H9 (cell line): ENCODE results near the gene RNPS1. TPM values are rescaled to one million over a fixed set of nuclear protein-coding genes. Genes with fewer than 3 reads are reported as not detected.
A peak's percentile ranks its signal among the peaks of the same experiment; 100 is the strongest.

Experiments used
- DNase-seq: peaks from one replicate; pipeline ENCODE4 v3.0.0-alpha.2; 2017
- H2AFZ ChIP-seq: one replicate; pipeline ENCODE4 v1.6.1; 2013; ENCODE audit warnings: mild to moderate bottlenecking, low read length, control low read depth, moderate library complexity
- H2AK5ac ChIP-seq: 2 replicates; pipeline ENCODE4 v1.6.1; 2013; ENCODE audit warnings: low read length, control low read depth, mixed read lengths; ENCODE audit not compliant: insufficient read length
- H2BK120ac ChIP-seq: one replicate; pipeline ENCODE4 v1.6.1; 2013; ENCODE audit warnings: low read depth, mild to moderate bottlenecking, low read length, control low read depth, inconsistent platforms; ENCODE audit not compliant: poor library complexity, severe bottlenecking
- H2BK12ac ChIP-seq: 2 replicates; pipeline ENCODE4 v1.6.1; 2013; ENCODE audit warnings: low read length, control low read depth, mixed read lengths, low read depth; ENCODE audit not compliant: insufficient read length
- H2BK15ac ChIP-seq: 2 replicates; pipeline ENCODE4 v1.6.1; 2013; ENCODE audit warnings: low read depth, low read length, control low read depth
- H2BK20ac ChIP-seq: one replicate; pipeline ENCODE4 v1.6.1; 2013; ENCODE audit warnings: low read depth, mild to moderate bottlenecking, low read length, control low read depth, inconsistent platforms; ENCODE audit not compliant: poor library complexity, severe bottlenecking
- H2BK5ac ChIP-seq: 2 replicates; pipeline ENCODE4 v1.6.1; 2013; ENCODE audit warnings: low read length, control low read depth, mixed read lengths; ENCODE audit not compliant: insufficient read length
- H3K14ac ChIP-seq: 2 replicates; pipeline ENCODE4 v1.6.1; 2013; ENCODE audit warnings: low read length, control low read depth; ENCODE audit not compliant: insufficient read depth
- H3K18ac ChIP-seq: 2 replicates; pipeline ENCODE4 v1.6.1; 2013; ENCODE audit warnings: low read depth, mild to moderate bottlenecking, mixed read lengths, low read length, control low read depth; ENCODE audit not compliant: insufficient read length
- H3K23ac ChIP-seq: 2 replicates; pipeline ENCODE4 v1.6.1; 2013; ENCODE audit warnings: low read length, control low read depth, mixed read lengths, low read depth; ENCODE audit not compliant: insufficient read length
- H3K23me2 ChIP-seq: 2 replicates; pipeline ENCODE4 v1.6.1; 2013; ENCODE audit warnings: low read depth, mild to moderate bottlenecking, mixed read lengths, low read length, control low read depth; ENCODE audit not compliant: insufficient read length, poor library complexity, severe bottlenecking
- H3K27ac ChIP-seq: 2 replicates; pipeline ENCODE4 v1.5.1; 2013; ENCODE audit warnings: low read length, control low read depth, mixed read lengths, low read depth; ENCODE audit not compliant: insufficient read length
- H3K27me3 ChIP-seq: 2 replicates; pipeline ENCODE4 v1.6.1; 2013; ENCODE audit warnings: low read length, control low read depth, inconsistent platforms; ENCODE audit not compliant: insufficient read depth
- H3K4ac ChIP-seq: 2 replicates; pipeline ENCODE4 v1.6.1; 2013; ENCODE audit warnings: low read depth, mild to moderate bottlenecking, control low read depth, inconsistent platforms, low read length, moderate library complexity
- H3K4me1 ChIP-seq: 2 replicates; pipeline ENCODE4 v1.6.1; 2013; ENCODE audit warnings: low read length, control low read depth, inconsistent platforms; ENCODE audit not compliant: insufficient read depth
- H3K4me2 ChIP-seq: 2 replicates; pipeline ENCODE4 v1.6.1; 2013; ENCODE audit warnings: low read length, control low read depth, mixed read lengths; ENCODE audit not compliant: insufficient read length, insufficient read depth
- H3K56ac ChIP-seq: 2 replicates; pipeline ENCODE4 v1.6.1; 2013; ENCODE audit warnings: low read depth, mild to moderate bottlenecking, mixed read lengths, low read length, control low read depth; ENCODE audit not compliant: insufficient read length
- H3K79me1 ChIP-seq: 2 replicates; pipeline ENCODE4 v1.6.1; 2013; ENCODE audit warnings: low read depth, mild to moderate bottlenecking, moderate library complexity, low read length, control low read depth, inconsistent platforms; ENCODE audit not compliant: insufficient read depth, poor library complexity, severe bottlenecking
- H3K79me2 ChIP-seq: 2 replicates; pipeline ENCODE4 v1.6.1; 2013; ENCODE audit warnings: low read length, control low read depth, inconsistent platforms; ENCODE audit not compliant: insufficient read depth
- H3K9ac ChIP-seq: 2 replicates; pipeline ENCODE4 v1.6.1; 2013; ENCODE audit warnings: low read length, control low read depth, mixed read lengths; ENCODE audit not compliant: insufficient read length; ENCODE audit errors: extremely low read depth
- H3K9me3 ChIP-seq: one replicate; pipeline ENCODE4 v1.6.1; 2013; ENCODE audit warnings: low read depth, low read length, inconsistent platforms; ENCODE audit not compliant: control insufficient read depth
- H3T11ph ChIP-seq: one replicate; pipeline ENCODE4 v1.6.1; 2013; ENCODE audit warnings: mild to moderate bottlenecking, low read length, control low read depth, inconsistent platforms
- H4K20me1 ChIP-seq: one replicate; pipeline ENCODE4 v1.6.1; 2013; ENCODE audit not compliant: control insufficient read depth, insufficient read length, insufficient read depth
- H4K5ac ChIP-seq: 2 replicates; pipeline ENCODE4 v1.6.1; 2013; ENCODE audit warnings: low read depth, mild to moderate bottlenecking, mixed read lengths, low read length, control low read depth; ENCODE audit not compliant: insufficient read length
- H4K8ac ChIP-seq: replicated peaks from 2 replicates; pipeline ENCODE4 v1.6.1; 2013; ENCODE audit warnings: low read length, control low read depth, mixed read lengths, low read depth; ENCODE audit not compliant: insufficient read length
- H4K91ac ChIP-seq: 2 replicates; pipeline ENCODE4 v1.6.1; 2013; ENCODE audit warnings: low read depth, mild to moderate bottlenecking, moderate library complexity, mixed read lengths, low read length, control low read depth; ENCODE audit not compliant: insufficient read length
- H3K27ac Mint-ChIP-seq, 3 experiments: 2 replicates in 2 of 3; 3 replicates in 1 of 3; pipeline ENCODE4 v1.8.0; 2020 to 2021; ENCODE audit warnings: mixed read lengths in 3 of 3, mild to moderate bottlenecking in 1 of 3, moderate library complexity in 1 of 3
- H3K27me3 Mint-ChIP-seq: 2 replicates; pipeline ENCODE4 v1.8.0; 2021; ENCODE audit warnings: low read depth, mild to moderate bottlenecking, moderate library complexity, mixed read lengths
- H3K36me3 Mint-ChIP-seq, 3 experiments: 2 replicates in 2 of 3; 3 replicates in 1 of 3; pipeline ENCODE4 v1.8.0; 2020 to 2021; ENCODE audit warnings: low read depth in 3 of 3, mixed read lengths in 3 of 3; ENCODE audit not compliant: insufficient read depth in 1 of 3
- H3K4me1 Mint-ChIP-seq, 2 experiments: 2 replicates each; pipeline ENCODE4 v1.8.0; 2020; ENCODE audit warnings: mixed read lengths in 2 of 2
- H3K4me3 Mint-ChIP-seq, 2 experiments: 2 replicates in 1 of 2; 3 replicates in 1 of 2; pipeline ENCODE4 v1.8.0; 2020 to 2021; ENCODE audit warnings: mild to moderate bottlenecking in 2 of 2, mixed read lengths in 2 of 2, moderate library complexity in 1 of 2
- H3K9me3 Mint-ChIP-seq, 2 experiments: 2 replicates in 1 of 2; 3 replicates in 1 of 2; pipeline ENCODE4 v1.8.0; 2020; ENCODE audit warnings: mild to moderate bottlenecking in 2 of 2, mixed read lengths in 2 of 2, moderate library complexity in 1 of 2
- CTCF ChIP-seq: fragments of 200-600 bp; sonication (generic); conservative IDR thresholded peaks from 3 replicates; pipeline ENCODE4 v1.8.0; 2021; ENCODE audit warnings: antibody characterized with exemption, mild to moderate bottlenecking
- WGBS: extraction: QIAGEN DNeasy Blood & Tissue Kit; methylation state at CpG from one replicate; pipeline ENCODE4 v1.1.7; 2013; ENCODE audit warnings: missing lambda C conversion rate, low lambda C conversion rate, mixed read lengths; ENCODE audit not compliant: insufficient read length; ENCODE audit errors: extremely low coverage; 5-methylcytosine and 5-hydroxymethylcytosine counted together
- total RNA-seq: library from RNA; stranded (reverse); gene quantifications from 2 replicates; pipeline ENCODE4 v1.2.1, GENCODE V29; 2021

The RNPS1 gene
- total RNA-seq, 1 experiment from 2014 or later: 384 TPM

- Histone ChIP-seq H3K4ac (no peak overlapping the region), H2AFZ (no peak overlapping the region), H4K20me1 (no peaks in the 10 kb centered on the region), H3K4me2 (no peak overlapping the region), H3K27ac (no peak overlapping the region), H3K79me2 (no peaks in the 10 kb centered on the region), H3K9me3 (no peaks in the 10 kb centered on the region), H3K14ac (no peak overlapping the region), H2BK15ac (no peak overlapping the region), H3K4me1 (no peaks in the 10 kb centered on the region), H3K23me2 (no peaks in the 10 kb centered on the region), H4K8ac (no peak overlapping the region), H2AK5ac (no peak overlapping the region), H3K9ac (no peak overlapping the region), H3K79me1 (no peaks in the 10 kb centered on the region), H2BK120ac (no peak overlapping the region), H3K18ac (no peak overlapping the region), H4K91ac (no peak overlapping the region), H2BK12ac (no peak overlapping the region), H4K5ac (no peak overlapping the region), H3K27me3 (no peaks in the 10 kb centered on the region), H3K56ac (no peak overlapping the region), H3T11ph (no peak overlapping the region), H2BK5ac (no peak overlapping the region), H3K23ac (no peak overlapping the region), H2BK20ac (no peak overlapping the region)
- H3K36me3 Mint-ChIP-seq: peaks cover 18 to 74% (median 52%) of the 10 kb centered on the region in 3 experiments; a peak in 6 of 7 replicates
- H3K27me3 Mint-ChIP-seq: no peaks in the 10 kb centered on the region
- H3K27ac Mint-ChIP-seq: no peak overlapping the region
- no peak overlapping the region for H3K4me3 Mint-ChIP-seq
- H3K4me1 Mint-ChIP-seq: no peaks in the 10 kb centered on the region
- peak; percentile 60 for DNase-seq
- no CpG with 5 or more reads among the region's 17 CpGs for WGBS
- peak; percentile 50; the same call in 2 of the 3 replicates for TF ChIP-seq CTCF
- no peaks in the 10 kb centered on the region; a peak in 1 of 5 replicates for H3K9me3 Mint-ChIP-seq
These were observed 23.6 kb downstream of the RNPS1 start for GRCh38 chr16:2244301-2244700.
